CD14-positive monocyte (primary cell): ENCODE results near the gene SLC1A3. TPM values are rescaled to one million over a fixed set of nuclear protein-coding genes. Genes with fewer than 3 reads are reported as not detected.

Experiments
- DNase-seq, 3 donors: peaks; one replicate each; pipeline ENCODE4 v3.0.0-alpha.2; 2011 to 2022
- H2AFZ ChIP-seq: 2 replicates; pipeline ENCODE4 v1.6.0; 2012; ENCODE audit warnings: mild to moderate bottlenecking, low read depth, low read length, inconsistent platforms; ENCODE audit not compliant: insufficient read depth, poor library complexity, severe bottlenecking
- H3K27ac ChIP-seq, 2 donors: 1 replicate in 1 of 2; 2 replicates in 1 of 2; pipeline ENCODE4 v1.5.1; 2012 to 2013; ENCODE audit warnings: low read length in 2 of 2, control low read depth in 1 of 2, inconsistent platforms in 1 of 2, low read depth in 1 of 2, mild to moderate bottlenecking in 1 of 2
- H3K27me3 ChIP-seq, 2 donors: one replicate each; pipeline versions ENCODE4 v1.6.0 to v1.6.1; 2011 to 2013; ENCODE audit warnings: low read length in 2 of 2; ENCODE audit not compliant: control insufficient read depth in 2 of 2, insufficient read depth in 2 of 2
- H3K36me3 ChIP-seq, 2 donors: replicated peaks in 1 of 2; 1 replicate in 1 of 2; 2 replicates in 1 of 2; pipeline versions ENCODE4 v1.5.1 to v1.6.1; 2012 to 2013; ENCODE audit warnings: low read length in 2 of 2, control low read depth in 1 of 2, inconsistent platforms in 1 of 2, mild to moderate bottlenecking in 1 of 2; ENCODE audit not compliant: insufficient read depth in 2 of 2, control insufficient read depth in 1 of 2
- H3K4me1 ChIP-seq, 2 donors: 1 replicate in 1 of 2; 2 replicates in 1 of 2; pipeline versions ENCODE4 v1.5.1 to v1.6.1; 2012 to 2013; ENCODE audit warnings: low read length in 2 of 2, control low read depth in 1 of 2, inconsistent platforms in 1 of 2, mild to moderate bottlenecking in 1 of 2, moderate library complexity in 1 of 2; ENCODE audit not compliant: insufficient read depth in 2 of 2, control insufficient read depth in 1 of 2
- H3K4me2 ChIP-seq: replicated peaks from 2 replicates; pipeline ENCODE3; 2012; ENCODE audit warnings: low read length, moderate library complexity, mild to moderate bottlenecking; ENCODE audit not compliant: poor library complexity, severe bottlenecking; ENCODE audit errors: extremely low read depth
- H3K4me3 ChIP-seq, 3 experiments: fragments of 200-600 bp in 1 of 3; sonication (generic) in 1 of 3; replicated peaks in 1 of 3; 1 replicate in 2 of 3; 2 replicates in 1 of 3; pipeline ENCODE4 v1.5.1; 2011 to 2013; ENCODE audit warnings: low read length in 3 of 3, mild to moderate bottlenecking in 3 of 3, control low read depth in 2 of 3, low read depth in 2 of 3, inconsistent platforms in 1 of 3, moderate library complexity in 1 of 3
- H3K79me2 ChIP-seq: 2 replicates; pipeline ENCODE4 v1.6.0; 2012; ENCODE audit warnings: mild to moderate bottlenecking, control low read depth, inconsistent platforms, low read length, moderate library complexity; ENCODE audit not compliant: insufficient read depth
- H3K9ac ChIP-seq: 2 replicates; pipeline ENCODE4 v1.6.0; 2017; ENCODE audit warnings: low read length, mild to moderate bottlenecking; ENCODE audit not compliant: insufficient read depth, poor library complexity, severe bottlenecking
- H3K9me3 ChIP-seq, 2 donors: replicated peaks in 1 of 2; 1 replicate in 1 of 2; 2 replicates in 1 of 2; pipeline versions ENCODE4 v1.5.1 to v1.6.1; 2012 to 2013; ENCODE audit warnings: low read length in 2 of 2, control low read depth in 1 of 2; ENCODE audit not compliant: control insufficient read depth in 1 of 2, insufficient read depth in 1 of 2
- H4K20me1 ChIP-seq: 2 replicates; pipeline ENCODE4 v1.6.0; 2012; ENCODE audit warnings: mild to moderate bottlenecking, low read length, control low read depth, moderate library complexity; ENCODE audit not compliant: insufficient read depth
- H3K27ac Mint-ChIP-seq, 7 donors: one replicate each; pipeline ENCODE4 v1.8.0; 2020; ENCODE audit warnings: mild to moderate bottlenecking in 7 of 7, mixed read lengths in 7 of 7, moderate library complexity in 6 of 7, inconsistent platforms in 2 of 7
- H3K27me3 Mint-ChIP-seq, 3 donors: one replicate each; pipeline ENCODE4 v1.8.0; 2021 to 2022; ENCODE audit warnings: low read depth in 3 of 3, mild to moderate bottlenecking in 3 of 3, mixed read lengths in 3 of 3, moderate library complexity in 3 of 3, inconsistent platforms in 1 of 3
- H3K36me3 Mint-ChIP-seq, 2 donors: one replicate each; pipeline ENCODE4 v1.8.0; 2020; ENCODE audit warnings: mixed read lengths in 2 of 2, inconsistent platforms in 1 of 2, mild to moderate bottlenecking in 1 of 2
- H3K4me1 Mint-ChIP-seq: one replicate; pipeline ENCODE4 v1.8.0; 2020; ENCODE audit warnings: mild to moderate bottlenecking, mixed read lengths
- H3K4me3 Mint-ChIP-seq, 2 donors: one replicate each; pipeline ENCODE4 v1.8.0; 2020; ENCODE audit warnings: mild to moderate bottlenecking in 2 of 2, mixed read lengths in 2 of 2, moderate library complexity in 1 of 2
- H3K9me3 Mint-ChIP-seq, 7 donors: one replicate each; pipeline ENCODE4 v1.8.0; 2020 to 2022; ENCODE audit warnings: mixed read lengths in 7 of 7, mild to moderate bottlenecking in 6 of 7, moderate library complexity in 6 of 7, inconsistent platforms in 2 of 7
- WGBS: methylation state at CpG from one replicate; pipeline ENCODE4 v1.1.5; 2013; ENCODE audit warnings: missing lambda C conversion rate; ENCODE audit not compliant: insufficient coverage; 5-methylcytosine and 5-hydroxymethylcytosine counted together
- intact Hi-C, 2 donors: fragments of 100-400 bp; cut with micrococcal nuclease; formaldehyde crosslinking; loops; one replicate each; pipeline versions ENCODE4 v1.15.0 to v1.15.1; 2023
- polyA plus RNA-seq, 3 donors: library from polyadenylated mRNA; depleted of rRNA in 1 of 3; unstranded in 2 of 3; stranded (reverse) in 1 of 3; fragments of 300-500 nt in 2 of 3; fragments of >200 nt in 1 of 3; fragmentation: Illumina TruSeq in 2 of 3; gene quantifications; 1 replicate in 2 of 3; 2 replicates in 1 of 3; pipeline ENCODE4 v1.2.3, GENCODE V29; 2012 to 2021
- TF ChIP-seq, protein P1 (sequence below): fragments of 200-600 bp; IDR thresholded peaks from one replicate; pipeline ENCODE4 v1.8.0; 2022; ENCODE audit warnings: antibody characterized with exemption, mild to moderate bottlenecking

The SLC1A3 gene
- polyA plus RNA-seq, 3 donors: 1.2 to 3.3 (median 1.3) TPM

DNA sequence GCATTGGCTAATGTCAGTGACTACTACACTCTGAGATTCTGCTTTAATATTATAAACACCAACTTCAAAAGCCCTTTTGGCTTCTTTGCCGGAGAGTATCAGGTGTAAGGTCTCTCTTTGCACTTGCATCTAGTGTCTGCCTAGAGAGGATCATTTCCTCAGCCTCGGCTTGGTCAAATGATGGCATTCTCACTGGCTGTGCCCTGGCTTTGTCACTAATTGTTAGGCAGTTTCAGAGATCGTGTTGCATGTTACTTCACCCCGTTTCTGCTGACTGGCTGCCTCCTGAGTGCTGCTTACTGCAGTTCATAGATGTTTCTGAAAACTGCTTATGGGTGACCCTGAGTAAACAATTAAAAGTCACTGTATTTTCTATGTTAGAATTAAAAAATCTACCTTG, 48.8 kb downstream of the SLC1A3 start:
- TF ChIP-seq, protein P1, sequence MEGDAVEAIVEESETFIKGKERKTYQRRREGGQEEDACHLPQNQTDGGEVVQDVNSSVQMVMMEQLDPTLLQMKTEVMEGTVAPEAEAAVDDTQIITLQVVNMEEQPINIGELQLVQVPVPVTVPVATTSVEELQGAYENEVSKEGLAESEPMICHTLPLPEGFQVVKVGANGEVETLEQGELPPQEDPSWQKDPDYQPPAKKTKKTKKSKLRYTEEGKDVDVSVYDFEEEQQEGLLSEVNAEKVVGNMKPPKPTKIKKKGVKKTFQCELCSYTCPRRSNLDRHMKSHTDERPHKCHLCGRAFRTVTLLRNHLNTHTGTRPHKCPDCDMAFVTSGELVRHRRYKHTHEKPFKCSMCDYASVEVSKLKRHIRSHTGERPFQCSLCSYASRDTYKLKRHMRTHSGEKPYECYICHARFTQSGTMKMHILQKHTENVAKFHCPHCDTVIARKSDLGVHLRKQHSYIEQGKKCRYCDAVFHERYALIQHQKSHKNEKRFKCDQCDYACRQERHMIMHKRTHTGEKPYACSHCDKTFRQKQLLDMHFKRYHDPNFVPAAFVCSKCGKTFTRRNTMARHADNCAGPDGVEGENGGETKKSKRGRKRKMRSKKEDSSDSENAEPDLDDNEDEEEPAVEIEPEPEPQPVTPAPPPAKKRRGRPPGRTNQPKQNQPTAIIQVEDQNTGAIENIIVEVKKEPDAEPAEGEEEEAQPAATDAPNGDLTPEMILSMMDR: no peak
- Mint-ChIP-seq H3K27me3 (peaks cover 0 to 1% (median 0%) of the 10 kb centered on the region in 3 donors), H3K4me3 (peak overlapping the region in 1 of 2 donors; percentile 3), H3K9me3 (no peaks in the 10 kb centered on the region), H3K36me3 (peaks cover 6 to 19% of the 10 kb centered on the region in 2 donors), H3K27ac (peak overlapping the region; percentile 66 to 91 (median 77)), H3K4me1 (peaks cover 49% of the 10 kb centered on the region)
- DNase-seq: peak; percentile 67 to 76 (median 71)
- Histone ChIP-seq H3K4me3 (no peak overlapping the region), H3K79me2 (peaks cover 24% of the 10 kb centered on the region), H3K9ac (no peak overlapping the region), H2AFZ (peak overlapping the region; percentile 52), H3K36me3 (peaks cover 0 to 8% of the 10 kb centered on the region in 2 donors), H3K4me2 (peak overlapping the region; percentile 33), H3K9me3 (no peaks in the 10 kb centered on the region), H4K20me1 (no peaks in the 10 kb centered on the region), H3K4me1 (peaks cover 41 to 48% of the 10 kb centered on the region in 2 donors), H3K27ac (peak overlapping the region; percentile 11 to 34), H3K27me3 (no peaks in the 10 kb centered on the region)
- 39% methylated on average over 2 of the region's 4 CpGs for WGBS
- intact Hi-C loops: loop anchor here (5.0 to 10.0 kb wide), 2 partner anchors 37 to 50 kb away; partner anchors contain the start of gene SLC1A3 (in 1 of the 2)

DNA sequence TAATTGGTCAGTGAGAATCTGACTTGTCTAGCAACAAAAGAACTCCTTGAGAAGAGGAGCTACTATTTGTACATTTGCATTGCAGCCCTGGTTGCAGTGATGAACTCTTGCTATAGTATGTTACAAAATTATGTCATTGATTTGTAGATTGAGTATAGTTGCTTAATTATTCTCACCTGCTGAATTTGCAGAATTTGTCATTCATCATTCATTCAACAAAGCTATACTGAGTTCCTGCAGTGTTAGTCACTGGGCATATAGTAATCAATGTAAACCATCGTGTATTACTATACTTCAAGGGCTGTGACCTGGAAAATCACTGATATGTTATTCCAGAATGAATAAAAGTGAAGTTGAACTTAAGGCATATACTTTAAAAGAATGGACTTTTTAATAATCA, 50.1 kb downstream of the SLC1A3 start:
- Mint-ChIP-seq H3K27me3 (peaks cover 0 to 1% (median 0%) of the 10 kb centered on the region in 3 donors), H3K27ac (peak overlapping the region in 4 of 7 donors; percentile 85 to 95 (median 91)), H3K9me3 (no peaks in the 10 kb centered on the region), H3K36me3 (peaks cover 5 to 14% of the 10 kb centered on the region in 2 donors), H3K4me1 (peaks cover 54% of the 10 kb centered on the region), H3K4me3 (no peak overlapping the region)
- WGBS: no CpG with 5 or more reads among the region's 1 CpG
- no peak overlapping the region for H3K4me3 ChIP-seq
- H3K4me1 ChIP-seq: peaks cover 41 to 48% of the 10 kb centered on the region in 2 donors
- H3K4me2 ChIP-seq: no peak overlapping the region
- no peaks in the 10 kb centered on the region for H3K9me3 ChIP-seq
- DNase-seq: peak in 1 of 3 donors; percentile 7
- intact Hi-C loops: loop anchor here (5.0 to 10.0 kb wide), 2 partner anchors 36 to 52 kb away; partner anchors contain the start of gene SLC1A3 (in 1 of the 2)
- TF ChIP-seq, protein P1: no peak
- no peaks in the 10 kb centered on the region for H4K20me1 ChIP-seq
- peaks cover 24% of the 10 kb centered on the region for H3K79me2 ChIP-seq
- no peaks in the 10 kb centered on the region for H3K27me3 ChIP-seq
- no peak overlapping the region for H2AFZ ChIP-seq
- H3K27ac ChIP-seq: peak overlapping the region in 1 of 2 donors; percentile 89
- no peak overlapping the region for H3K9ac ChIP-seq
- H3K36me3 ChIP-seq: peaks cover 0 to 8% of the 10 kb centered on the region in 2 donors
